C4-2B (cell line): Measurements from ENCODE around the gene PSMD3.
A peak's percentile ranks its signal among the peaks of the same experiment; 100 is the strongest.

Experiments used
- H3K27ac ChIP-seq: fragments of 450-650 bp; 2 replicates; pipeline ENCODE4 v1.5.1; 2017
- ZFX ChIP-seq: fragments of 450-650 bp; IDR thresholded peaks from 2 replicates; pipeline ENCODE4 v1.6.1; 2017
- TF ChIP-seq, protein P1 (sequence below): fragments of 450-650 bp; conservative IDR thresholded peaks from 2 replicates; pipeline ENCODE4 v1.5.1; 2017; ENCODE audit warnings: mild to moderate bottlenecking

Gene PSMD3

DNA sequence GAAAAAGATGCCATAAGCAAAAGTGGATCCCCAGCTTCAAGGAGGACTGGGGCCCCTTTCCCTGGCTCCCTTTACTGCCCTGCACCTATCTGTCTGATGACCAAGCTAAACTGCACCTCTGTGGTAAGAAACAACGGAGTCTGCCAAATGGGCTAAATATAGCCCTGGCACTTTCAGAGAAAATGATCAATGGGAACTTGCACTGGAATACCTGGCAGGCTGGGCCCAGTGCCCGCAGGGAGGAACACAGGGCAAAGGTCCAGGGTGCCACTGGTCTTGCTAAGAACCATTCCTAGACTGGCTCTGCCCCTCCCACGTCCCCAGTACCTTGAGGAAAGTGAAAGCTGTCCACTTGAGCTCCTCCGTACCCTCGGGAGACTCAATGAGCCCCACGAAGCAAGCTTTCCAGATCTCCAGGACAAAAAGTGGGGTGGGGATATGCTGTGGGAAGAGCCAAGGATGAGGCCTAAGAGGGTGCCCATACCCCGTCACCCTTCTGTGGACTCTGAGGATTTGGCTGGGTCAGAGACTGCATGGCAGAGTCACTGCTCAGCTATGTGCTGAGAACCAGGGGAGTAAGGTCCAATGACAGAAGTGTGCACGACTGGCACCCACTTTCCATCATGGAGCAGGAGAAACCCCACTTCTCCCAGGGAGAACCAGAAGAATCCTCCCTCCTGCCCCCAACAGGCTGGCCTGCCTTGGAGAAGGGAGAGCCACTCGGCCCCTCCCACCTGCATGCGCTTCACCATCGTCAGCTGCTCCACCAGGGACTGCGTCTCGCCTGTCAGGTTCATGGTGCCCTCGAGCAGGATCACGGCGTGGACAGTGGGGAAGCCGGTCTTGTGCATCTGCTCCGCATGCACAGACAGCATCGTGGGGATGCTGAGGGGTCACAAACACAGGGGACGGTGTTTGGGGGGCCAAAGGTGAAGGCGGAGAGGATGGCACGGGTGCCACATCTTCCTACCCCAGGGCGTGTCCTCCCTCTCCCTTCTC, 52.0 kb downstream of the PSMD3 start:
- TF ChIP-seq, protein P1, sequence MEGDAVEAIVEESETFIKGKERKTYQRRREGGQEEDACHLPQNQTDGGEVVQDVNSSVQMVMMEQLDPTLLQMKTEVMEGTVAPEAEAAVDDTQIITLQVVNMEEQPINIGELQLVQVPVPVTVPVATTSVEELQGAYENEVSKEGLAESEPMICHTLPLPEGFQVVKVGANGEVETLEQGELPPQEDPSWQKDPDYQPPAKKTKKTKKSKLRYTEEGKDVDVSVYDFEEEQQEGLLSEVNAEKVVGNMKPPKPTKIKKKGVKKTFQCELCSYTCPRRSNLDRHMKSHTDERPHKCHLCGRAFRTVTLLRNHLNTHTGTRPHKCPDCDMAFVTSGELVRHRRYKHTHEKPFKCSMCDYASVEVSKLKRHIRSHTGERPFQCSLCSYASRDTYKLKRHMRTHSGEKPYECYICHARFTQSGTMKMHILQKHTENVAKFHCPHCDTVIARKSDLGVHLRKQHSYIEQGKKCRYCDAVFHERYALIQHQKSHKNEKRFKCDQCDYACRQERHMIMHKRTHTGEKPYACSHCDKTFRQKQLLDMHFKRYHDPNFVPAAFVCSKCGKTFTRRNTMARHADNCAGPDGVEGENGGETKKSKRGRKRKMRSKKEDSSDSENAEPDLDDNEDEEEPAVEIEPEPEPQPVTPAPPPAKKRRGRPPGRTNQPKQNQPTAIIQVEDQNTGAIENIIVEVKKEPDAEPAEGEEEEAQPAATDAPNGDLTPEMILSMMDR, result no peak
- TF ChIP-seq ZFX, result no peak
- H3K27ac ChIP-seq, result peak overlapping the region; percentile 62

DNA sequence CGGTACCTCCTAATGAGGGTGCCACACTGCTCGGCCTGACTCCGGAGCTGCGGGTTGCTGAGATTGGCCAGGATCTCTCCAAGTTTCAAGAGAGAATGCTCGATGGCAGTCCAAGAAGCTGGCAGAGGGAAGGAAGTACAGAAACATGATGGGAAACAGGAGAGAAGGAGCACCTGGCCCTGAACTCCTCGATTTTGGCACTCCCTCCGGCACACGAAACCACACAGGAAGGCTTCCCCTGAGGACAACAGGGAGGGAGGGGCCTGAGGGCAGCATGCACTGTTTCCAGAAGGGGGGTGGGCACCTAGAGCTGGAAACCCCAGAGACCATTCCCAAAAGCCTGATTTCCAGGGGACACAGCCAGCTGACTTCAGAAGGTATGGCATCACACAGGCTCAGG, 52.7 kb downstream of the PSMD3 start:
- TF ChIP-seq, protein P1, result no peak
- no peak for TF ChIP-seq ZFX
- no peak overlapping the region; the same call in 1 of the 2 replicates for H3K27ac ChIP-seq

DNA sequence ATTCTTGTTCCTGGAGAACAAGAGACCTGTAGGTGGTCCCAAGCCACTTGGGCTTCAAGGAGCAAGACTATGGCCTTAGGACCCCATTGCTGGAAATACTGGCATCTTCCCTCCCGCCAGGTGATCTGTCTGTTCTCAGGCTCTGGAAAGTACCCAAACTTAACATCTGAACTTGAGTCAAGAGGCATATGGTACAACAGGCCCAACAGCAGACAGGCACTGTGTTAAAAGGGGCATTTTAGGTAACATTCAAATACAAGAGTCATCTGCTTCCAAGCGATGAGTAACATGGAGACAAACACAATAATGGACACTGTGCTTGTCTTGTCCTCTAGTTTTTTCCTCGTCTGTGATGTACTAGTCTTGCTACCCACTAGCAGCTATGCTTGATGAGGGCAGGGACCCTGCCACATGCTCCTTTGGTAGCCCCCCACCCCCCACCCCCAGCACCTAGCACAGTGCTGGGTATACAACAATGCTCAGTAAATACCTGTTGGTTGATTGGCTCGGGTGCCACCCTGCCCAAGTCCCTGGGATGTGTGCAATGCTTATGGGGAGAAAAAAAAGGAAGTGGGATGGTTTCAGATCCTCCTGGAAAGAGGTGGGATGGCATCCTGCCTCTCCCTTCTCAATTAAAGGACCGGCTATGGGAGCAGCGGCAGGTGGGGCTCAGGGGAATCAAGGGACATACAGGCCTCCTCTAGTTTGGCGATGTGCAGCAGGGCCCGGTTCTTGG, 54.0 kb downstream of the PSMD3 start:
- TF ChIP-seq ZFX, result no peak
- TF ChIP-seq, protein P1, result no peak
- H3K27ac ChIP-seq, result no peak overlapping the region

DNA sequence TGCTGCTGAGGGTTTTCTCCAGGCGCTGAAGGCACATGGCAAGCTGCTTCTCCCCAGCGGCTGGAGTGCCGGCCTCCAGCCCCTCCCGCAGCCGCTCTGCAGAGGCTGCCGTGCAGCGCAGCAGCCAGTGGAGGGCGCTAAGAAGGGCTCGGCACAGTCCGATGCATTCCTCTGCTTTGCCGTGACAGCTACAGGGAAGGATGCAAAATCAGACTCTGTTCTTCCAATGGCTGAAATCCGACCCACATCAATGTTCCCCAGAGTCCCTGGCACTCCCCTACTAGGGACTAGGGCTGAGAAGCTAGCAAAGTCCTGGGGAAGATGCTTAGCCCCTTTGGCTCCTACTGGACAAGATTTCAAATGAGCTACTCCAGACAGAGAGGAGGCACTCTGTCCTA, 54.6 kb downstream of the PSMD3 start:
- TF ChIP-seq ZFX, result no peak
- TF ChIP-seq, protein P1, result no peak; the same call in 1 of the 2 replicates
- H3K27ac ChIP-seq, result no peak overlapping the region

DNA sequence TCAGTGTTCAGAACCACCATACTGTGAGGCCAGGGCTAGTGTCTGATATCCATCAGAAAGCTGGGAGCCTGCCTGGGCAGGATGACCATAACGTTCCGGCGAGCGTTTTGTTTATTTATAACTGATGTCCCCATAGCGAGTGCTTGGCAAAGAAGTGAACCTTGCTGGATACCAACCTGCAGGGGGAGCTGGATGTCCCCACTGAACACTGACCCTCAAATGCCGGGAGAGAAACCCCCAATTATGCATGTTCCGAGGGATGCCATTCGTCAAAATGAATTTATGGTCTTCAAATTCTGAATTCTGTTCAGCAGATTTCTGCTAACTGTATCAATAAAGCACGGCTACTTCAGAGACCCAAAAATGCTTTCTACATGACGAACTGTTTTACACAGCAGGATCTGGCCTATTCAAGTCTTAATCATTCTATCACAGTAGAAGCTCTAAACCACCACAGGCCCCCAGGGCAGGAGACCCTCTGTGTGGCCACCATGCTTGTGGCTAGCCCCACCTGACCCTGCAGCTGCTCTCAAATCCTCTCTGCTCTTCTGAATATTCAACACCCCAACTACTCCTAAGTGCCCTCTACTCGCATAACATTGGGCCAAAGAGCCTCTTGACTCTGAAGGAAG, 58.4 kb downstream of the PSMD3 start:
- no peak for TF ChIP-seq ZFX
- TF ChIP-seq, protein P1, result peak; percentile 73
- no peak overlapping the region for H3K27ac ChIP-seq

DNA sequence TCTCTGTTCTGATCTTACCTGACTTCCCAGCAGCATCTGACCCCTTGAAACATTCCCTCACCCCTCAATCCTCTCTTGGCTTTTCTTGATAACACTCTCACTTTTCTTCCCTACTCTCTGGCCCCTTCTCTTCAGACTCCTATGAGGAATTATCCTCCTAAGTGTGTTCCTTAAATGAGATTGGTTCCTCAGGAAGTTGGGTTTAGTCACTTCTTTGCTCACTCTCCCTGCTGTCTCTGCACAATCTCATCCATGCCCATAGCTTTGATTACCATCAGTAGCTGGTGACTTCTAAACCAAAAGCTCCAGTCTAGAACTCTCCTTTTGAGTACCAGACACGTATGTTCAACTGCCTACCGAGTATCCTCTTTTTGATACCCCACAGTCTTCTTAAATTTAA, 60.6 kb downstream of the PSMD3 start:
- no peak overlapping the region for H3K27ac ChIP-seq
- TF ChIP-seq ZFX, result no peak
- TF ChIP-seq, protein P1, result no peak
